Immature natural killer cell (primary cell): ENCODE results near the gene ARHGAP26. TPM values are rescaled to one million over a fixed set of nuclear protein-coding genes. Genes with fewer than 3 reads are reported as not detected.

Experiments
- DNase-seq, 3 donors: peaks; one replicate each; pipeline ENCODE4 v3.0.0; 2022; ENCODE audit warnings: mixed read lengths in 1 of 3
- H3K27ac Mint-ChIP-seq, 6 donors: one replicate each; pipeline ENCODE4 v1.8.0; 2020; ENCODE audit warnings: mixed read lengths in 6 of 6, mild to moderate bottlenecking in 5 of 6, inconsistent platforms in 4 of 6, moderate library complexity in 3 of 6
- H3K27me3 Mint-ChIP-seq, 3 donors: one replicate each; pipeline ENCODE4 v1.8.0; 2020 to 2021; ENCODE audit warnings: low read depth in 3 of 3, mild to moderate bottlenecking in 3 of 3, mixed read lengths in 3 of 3, moderate library complexity in 3 of 3, inconsistent platforms in 1 of 3
- H3K36me3 Mint-ChIP-seq, 3 donors: one replicate each; pipeline ENCODE4 v1.8.0; 2020; ENCODE audit warnings: mixed read lengths in 3 of 3, inconsistent platforms in 2 of 3, mild to moderate bottlenecking in 2 of 3
- H3K4me1 Mint-ChIP-seq, 2 donors: one replicate each; pipeline ENCODE4 v1.8.0; 2020; ENCODE audit warnings: inconsistent platforms in 2 of 2, mild to moderate bottlenecking in 2 of 2, mixed read lengths in 2 of 2, moderate library complexity in 1 of 2
- H3K4me3 Mint-ChIP-seq, 5 donors: one replicate each; pipeline ENCODE4 v1.8.0; 2020; ENCODE audit warnings: mild to moderate bottlenecking in 5 of 5, mixed read lengths in 5 of 5, inconsistent platforms in 3 of 5, moderate library complexity in 3 of 5
- H3K9me3 Mint-ChIP-seq, 6 donors: one replicate each; pipeline ENCODE4 v1.8.0; 2020; ENCODE audit warnings: mild to moderate bottlenecking in 6 of 6, mixed read lengths in 6 of 6, inconsistent platforms in 4 of 6, moderate library complexity in 3 of 6
- polyA plus RNA-seq, 3 donors: library from polyadenylated mRNA; unstranded; fragments of 300-500 nt; fragmentation: Illumina TruSeq; gene quantifications; one replicate each; pipeline ENCODE4 v1.2.3, GENCODE V29; 2021

Gene ARHGAP26
- polyA plus RNA-seq, 3 donors from 2014 or later: 14.5 to 43.7 (median 17.6) TPM

DNA sequence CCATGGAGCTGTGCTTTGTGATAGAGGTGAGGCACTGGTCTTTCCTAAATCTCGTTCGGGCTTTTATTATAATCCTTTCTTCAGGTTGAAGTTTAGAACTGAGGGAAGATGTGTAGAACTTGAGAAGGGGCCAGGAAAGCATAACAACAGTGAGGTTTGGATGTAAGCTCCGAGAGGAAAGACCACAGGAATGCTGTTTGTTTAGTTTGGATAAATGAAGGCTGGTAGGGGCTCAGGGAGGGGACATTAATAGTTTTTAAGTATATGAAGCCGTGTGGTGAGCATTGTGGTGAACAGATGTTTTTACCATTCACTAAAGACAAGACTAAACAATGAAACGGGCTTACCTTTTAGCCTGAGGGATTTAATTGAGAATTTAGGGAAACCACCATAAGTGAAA, 130.8 kb downstream of the ARHGAP26 start:
- peaks cover 0 to 3% (median 0%) of the 10 kb centered on the region in 3 donors for H3K27me3 Mint-ChIP-seq
- H3K9me3 Mint-ChIP-seq: no peaks in the 10 kb centered on the region
- H3K4me3 Mint-ChIP-seq: no peak overlapping the region
- no peak for DNase-seq
- H3K4me1 Mint-ChIP-seq: peaks cover 4 to 6% of the 10 kb centered on the region in 2 donors
- peaks cover 10 to 46% (median 23%) of the 10 kb centered on the region in 3 donors for H3K36me3 Mint-ChIP-seq
- H3K27ac Mint-ChIP-seq: no peak overlapping the region

DNA sequence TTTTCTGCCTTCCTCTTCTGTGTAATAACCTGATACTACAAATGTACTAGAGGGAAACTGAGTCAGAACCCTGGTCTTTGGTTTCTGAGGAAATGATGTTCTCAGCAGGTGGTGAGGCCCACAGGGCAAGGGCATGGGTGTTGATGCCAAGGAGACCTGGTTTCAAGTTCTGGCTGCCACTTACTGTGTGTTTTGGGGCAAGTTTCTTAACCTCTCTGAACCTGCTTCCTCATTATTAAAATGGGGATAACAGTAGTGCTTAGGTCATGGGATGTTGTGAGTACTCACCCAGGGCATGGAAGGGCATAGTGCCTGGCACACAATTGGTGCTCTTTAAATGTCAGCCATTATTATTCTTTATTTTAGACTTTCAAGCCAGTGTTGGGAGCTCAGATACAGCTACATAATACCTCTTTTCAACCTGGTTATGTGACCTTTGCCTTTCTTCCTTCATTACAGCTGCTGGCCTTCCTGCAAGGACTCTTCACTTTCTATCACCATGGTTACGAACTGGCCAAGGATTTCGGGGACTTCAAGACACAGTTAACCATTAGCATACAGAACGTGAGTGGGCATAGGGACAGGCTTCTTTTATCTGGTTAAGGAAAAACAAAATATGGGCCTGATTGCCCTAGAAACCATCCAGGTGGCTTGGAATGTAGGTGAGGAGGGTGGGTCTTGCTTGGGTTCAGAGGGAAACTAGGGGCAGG, 131.5 kb downstream of the ARHGAP26 start:
- Mint-ChIP-seq H3K4me1 (peaks cover 1 to 2% of the 10 kb centered on the region in 2 donors), H3K9me3 (no peaks in the 10 kb centered on the region), H3K27ac (peak overlapping the region in 3 of 6 donors; percentile 41 to 66 (median 42)), H3K4me3 (no peak overlapping the region), H3K27me3 (peaks cover 0 to 3% (median 0%) of the 10 kb centered on the region in 3 donors), H3K36me3 (peaks cover 13 to 46% (median 29%) of the 10 kb centered on the region in 3 donors)
- no peak for DNase-seq

DNA sequence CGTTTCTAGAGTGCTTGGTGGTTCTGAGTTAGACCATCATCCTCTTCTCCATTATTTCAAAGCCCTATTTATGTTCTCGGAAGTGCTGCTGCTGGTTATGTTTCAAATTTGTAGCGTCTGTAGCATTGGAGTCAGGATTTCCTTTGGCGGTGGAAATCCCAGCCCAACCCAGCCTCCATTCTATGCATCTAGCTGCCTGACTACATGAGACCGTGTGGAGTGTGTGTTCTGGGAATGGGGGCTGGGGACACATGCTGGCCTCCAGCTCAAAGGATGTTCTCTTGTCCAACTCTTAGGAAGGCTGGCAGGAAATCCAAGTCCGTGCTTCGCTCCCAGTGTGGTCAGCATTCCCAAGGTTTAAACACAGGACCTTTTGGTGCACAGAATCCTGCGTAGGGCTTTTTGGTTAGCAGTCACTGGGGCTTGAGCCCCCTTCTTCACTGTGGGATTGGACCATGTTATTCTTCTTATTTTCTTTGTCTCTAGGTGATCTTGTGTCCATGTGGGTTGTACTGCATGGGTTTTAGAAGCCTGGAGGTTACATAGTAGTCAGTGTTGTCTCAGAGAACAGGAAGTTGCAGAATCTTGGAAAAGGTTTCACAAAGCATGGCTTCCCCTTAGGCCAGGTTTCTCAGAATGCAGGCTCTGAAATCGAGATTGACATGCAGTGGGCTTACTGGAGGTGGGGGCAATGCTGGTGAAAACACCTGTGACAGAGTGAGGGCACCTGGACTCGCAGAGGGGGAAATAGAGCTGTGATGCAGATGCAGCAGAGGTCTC, 132.2 kb downstream of the ARHGAP26 start:
- H3K9me3 Mint-ChIP-seq: no peaks in the 10 kb centered on the region
- H3K4me1 Mint-ChIP-seq: peaks cover 2 to 4% of the 10 kb centered on the region in 2 donors
- no peak for DNase-seq
- H3K36me3 Mint-ChIP-seq: peaks cover 18 to 48% (median 35%) of the 10 kb centered on the region in 3 donors
- peak overlapping the region in 3 of 6 donors; percentile 44 to 66 (median 63) for H3K27ac Mint-ChIP-seq
- H3K27me3 Mint-ChIP-seq: peaks cover 0 to 3% (median 0%) of the 10 kb centered on the region in 3 donors
- H3K4me3 Mint-ChIP-seq: no peak overlapping the region

DNA sequence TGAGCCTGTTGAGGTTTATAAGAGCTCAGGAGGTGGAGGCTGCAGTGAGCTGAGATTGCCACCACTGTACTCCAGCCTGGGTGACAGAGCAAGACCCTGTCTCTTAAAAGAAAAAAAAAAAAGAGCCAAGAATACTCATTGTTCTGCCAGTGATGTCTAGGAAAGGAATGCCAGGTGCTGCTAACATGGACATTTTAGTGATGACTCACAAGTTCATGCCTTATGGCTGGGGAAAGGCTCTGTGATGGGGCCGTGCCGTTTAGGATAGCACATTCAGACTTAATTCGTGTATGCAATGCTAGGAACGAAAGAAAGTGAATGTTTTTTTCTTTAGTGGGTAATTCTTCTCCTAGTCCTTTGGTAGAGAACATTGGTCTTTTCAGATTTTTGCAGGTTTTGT, 134.2 kb downstream of the ARHGAP26 start:
- peaks cover 29 to 57% (median 34%) of the 10 kb centered on the region in 3 donors for H3K36me3 Mint-ChIP-seq
- no peaks in the 10 kb centered on the region for H3K9me3 Mint-ChIP-seq
- no peak overlapping the region for H3K4me3 Mint-ChIP-seq
- peaks cover 0 to 3% (median 0%) of the 10 kb centered on the region in 3 donors for H3K27me3 Mint-ChIP-seq
- no peak for DNase-seq
- peaks cover 0 to 5% of the 10 kb centered on the region in 2 donors for H3K4me1 Mint-ChIP-seq
- peak overlapping the region in 2 of 6 donors; percentile 8 to 37 for H3K27ac Mint-ChIP-seq

DNA sequence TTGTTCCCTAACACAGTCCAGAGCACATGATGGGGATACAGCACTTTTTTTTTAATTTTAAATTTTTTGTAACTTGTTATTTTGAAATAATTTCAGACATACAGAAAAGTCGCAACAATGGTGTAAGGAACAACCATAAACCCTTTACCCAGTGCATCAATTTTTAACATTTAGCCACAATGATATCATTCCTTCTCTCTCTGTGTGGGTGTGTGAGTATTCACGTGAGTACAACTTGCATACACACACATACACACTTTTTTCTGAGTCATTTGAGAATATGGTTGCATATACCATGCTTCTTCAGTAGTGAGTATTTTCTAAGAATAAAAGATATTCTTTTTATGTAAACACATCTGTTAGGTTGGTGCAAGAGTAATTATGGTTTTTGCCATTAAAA, 135.2 kb downstream of the ARHGAP26 start:
- H3K9me3 Mint-ChIP-seq: no peaks in the 10 kb centered on the region
- H3K4me1 Mint-ChIP-seq: peaks cover 0 to 5% of the 10 kb centered on the region in 2 donors
- DNase-seq: no peak
- H3K4me3 Mint-ChIP-seq: no peak overlapping the region
- peaks cover 0 to 3% (median 0%) of the 10 kb centered on the region in 3 donors for H3K27me3 Mint-ChIP-seq
- no peak overlapping the region for H3K27ac Mint-ChIP-seq
- peaks cover 26 to 61% (median 38%) of the 10 kb centered on the region in 3 donors for H3K36me3 Mint-ChIP-seq

DNA sequence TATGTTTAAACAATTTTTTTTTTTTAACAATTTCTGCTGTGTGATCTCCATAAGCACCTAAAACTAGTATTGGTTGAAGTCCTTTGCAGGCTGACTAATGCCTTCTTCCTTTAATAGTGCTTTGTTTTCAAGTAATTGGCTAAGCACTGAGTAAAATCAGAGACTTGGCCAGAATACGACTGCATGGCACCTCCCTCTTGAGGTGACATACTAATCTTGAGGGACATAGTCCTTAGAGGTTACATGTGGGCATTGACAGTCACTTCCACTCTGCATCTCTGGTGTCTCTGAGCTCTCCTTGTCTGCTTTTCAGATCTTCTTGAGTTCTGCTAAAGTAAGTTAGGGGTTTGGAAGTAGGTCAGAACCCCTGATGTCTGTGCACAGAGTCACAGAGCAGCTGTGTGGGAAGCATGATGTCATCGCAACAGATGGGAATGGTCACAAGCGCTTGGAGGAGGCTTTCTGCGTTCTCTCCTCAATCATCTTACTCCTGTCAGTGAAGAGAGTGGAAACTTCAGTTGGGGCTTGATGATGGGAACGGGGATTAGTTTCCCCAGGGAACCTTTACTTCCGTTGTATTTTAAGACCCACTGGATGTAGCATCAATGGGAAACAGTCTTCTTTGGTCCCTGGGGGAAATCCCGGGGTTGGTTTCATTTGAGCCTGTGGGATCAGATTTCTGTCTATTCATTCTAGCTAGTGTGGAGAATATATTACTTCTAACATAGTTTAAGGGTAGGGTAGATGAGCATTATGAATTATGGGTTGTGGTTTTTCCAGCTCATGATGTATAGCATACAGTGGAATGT, 136.9 kb downstream of the ARHGAP26 start:
- Mint-ChIP-seq H3K27me3 (no peaks in the 10 kb centered on the region), H3K9me3 (no peaks in the 10 kb centered on the region), H3K4me1 (peaks cover 4 to 5% of the 10 kb centered on the region in 2 donors), H3K4me3 (no peak overlapping the region), H3K36me3 (peaks cover 36 to 70% (median 40%) of the 10 kb centered on the region in 3 donors), H3K27ac (peak overlapping the region in 2 of 6 donors; percentile 38 to 74)
- DNase-seq: no peak

DNA sequence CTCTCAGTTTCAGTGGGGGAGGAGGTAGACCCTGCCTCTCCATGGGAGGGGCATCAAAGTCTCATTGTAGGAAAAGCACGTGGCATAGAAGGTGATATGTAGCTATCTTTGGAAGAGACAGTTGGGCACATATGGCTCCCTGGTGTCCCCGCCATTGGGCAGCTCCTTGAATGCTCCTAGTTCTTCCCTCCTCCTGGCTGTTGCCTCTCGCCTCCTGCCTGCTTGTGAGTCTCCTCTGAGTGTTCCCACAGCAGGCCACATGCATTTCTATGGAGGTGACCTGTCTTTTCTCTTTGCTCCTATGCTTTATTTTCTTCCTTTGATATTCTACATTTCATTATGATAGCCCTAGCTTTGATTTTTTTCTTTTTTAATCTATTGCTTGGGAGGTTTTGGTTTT, 138.5 kb downstream of the ARHGAP26 start:
- Mint-ChIP-seq H3K9me3 (no peaks in the 10 kb centered on the region), H3K27me3 (peaks cover 0 to 2% (median 0%) of the 10 kb centered on the region in 3 donors), H3K27ac (peak overlapping the region in 2 of 6 donors; percentile 11 to 77), H3K4me1 (peaks cover 12 to 18% of the 10 kb centered on the region in 2 donors), H3K36me3 (peaks cover 40 to 74% (median 49%) of the 10 kb centered on the region in 3 donors), H3K4me3 (no peak overlapping the region)
- DNase-seq: no peak

DNA sequence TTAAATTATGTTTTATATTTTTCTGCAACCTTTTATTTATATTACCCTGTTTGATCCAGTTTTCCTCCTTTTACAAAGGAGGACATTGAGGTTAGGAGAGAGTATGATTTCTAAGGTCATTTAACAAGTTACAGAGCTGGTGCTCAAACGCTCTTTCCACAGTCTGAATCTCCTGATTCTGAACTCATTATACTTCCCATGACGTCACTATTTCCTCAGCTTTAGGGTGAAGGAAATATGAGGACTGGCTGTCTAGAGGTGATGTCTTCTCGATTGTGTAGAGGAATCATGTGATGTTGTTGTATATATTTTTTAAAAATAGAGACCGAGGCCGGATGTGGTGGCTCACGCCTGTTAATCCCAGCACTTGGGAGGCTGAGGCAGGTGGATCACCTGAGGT, 140.0 kb downstream of the ARHGAP26 start:
- no peak for DNase-seq
- Mint-ChIP-seq H3K4me1 (peaks cover 20 to 23% of the 10 kb centered on the region in 2 donors), H3K27me3 (peaks cover 0 to 2% (median 0%) of the 10 kb centered on the region in 3 donors), H3K9me3 (no peaks in the 10 kb centered on the region), H3K4me3 (no peak overlapping the region), H3K36me3 (peaks cover 40 to 75% (median 43%) of the 10 kb centered on the region in 3 donors), H3K27ac (no peak overlapping the region)

DNA sequence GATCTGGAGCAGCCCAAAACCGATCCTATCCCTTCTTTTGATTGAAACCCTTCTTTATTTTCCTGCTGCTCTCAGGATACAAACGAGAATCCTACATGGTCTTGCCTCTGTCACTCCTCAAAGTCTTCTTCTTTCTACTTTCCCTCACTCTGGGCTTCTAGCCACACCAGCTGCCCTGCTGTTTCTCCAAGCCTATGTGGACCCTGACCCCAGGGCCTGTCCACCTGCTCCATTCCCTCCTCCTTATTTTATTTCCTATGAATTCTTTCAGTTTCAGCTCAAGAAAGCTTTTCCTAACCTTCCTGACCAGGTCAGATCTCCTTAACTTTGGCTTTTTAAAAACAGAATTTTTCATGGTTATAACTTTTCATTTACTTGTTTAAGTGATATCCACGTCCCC, 141.0 kb downstream of the ARHGAP26 start:
- no peak overlapping the region for H3K4me3 Mint-ChIP-seq
- peaks cover 0 to 4% (median 0%) of the 10 kb centered on the region in 3 donors for H3K27me3 Mint-ChIP-seq
- H3K36me3 Mint-ChIP-seq: peaks cover 37 to 77% (median 46%) of the 10 kb centered on the region in 3 donors
- no peak for DNase-seq
- peaks cover 20 to 25% of the 10 kb centered on the region in 2 donors for H3K4me1 Mint-ChIP-seq
- no peaks in the 10 kb centered on the region for H3K9me3 Mint-ChIP-seq
- H3K27ac Mint-ChIP-seq: peak overlapping the region in 5 of 6 donors; percentile 29 to 72 (median 48)

DNA sequence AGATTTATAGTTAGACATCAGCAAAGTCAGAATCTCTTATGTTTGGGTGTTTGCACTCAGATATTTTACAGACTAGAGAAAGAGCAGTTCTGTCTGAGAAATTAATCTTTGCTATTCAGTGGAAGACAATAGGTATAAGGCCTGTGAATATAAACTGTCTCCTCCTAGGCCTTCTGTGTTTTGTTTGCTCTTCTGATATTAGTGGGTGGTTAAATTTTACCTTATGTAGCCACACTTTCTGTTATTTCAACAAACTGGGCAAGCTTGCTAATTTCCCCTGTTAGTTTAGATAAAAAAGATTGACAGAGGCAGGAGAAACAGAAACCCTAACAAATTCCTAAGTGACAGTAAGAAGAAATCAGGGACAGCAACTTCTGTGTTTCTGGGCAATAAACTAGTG, 141.6 kb downstream of the ARHGAP26 start:
- Mint-ChIP-seq H3K36me3 (peaks cover 37 to 76% (median 42%) of the 10 kb centered on the region in 3 donors), H3K4me1 (peaks cover 20 to 25% of the 10 kb centered on the region in 2 donors), H3K27ac (peak overlapping the region in 3 of 6 donors; percentile 49 to 67 (median 64)), H3K4me3 (no peak overlapping the region), H3K9me3 (no peaks in the 10 kb centered on the region), H3K27me3 (peaks cover 0 to 4% (median 0%) of the 10 kb centered on the region in 3 donors)
- DNase-seq: no peak

DNA sequence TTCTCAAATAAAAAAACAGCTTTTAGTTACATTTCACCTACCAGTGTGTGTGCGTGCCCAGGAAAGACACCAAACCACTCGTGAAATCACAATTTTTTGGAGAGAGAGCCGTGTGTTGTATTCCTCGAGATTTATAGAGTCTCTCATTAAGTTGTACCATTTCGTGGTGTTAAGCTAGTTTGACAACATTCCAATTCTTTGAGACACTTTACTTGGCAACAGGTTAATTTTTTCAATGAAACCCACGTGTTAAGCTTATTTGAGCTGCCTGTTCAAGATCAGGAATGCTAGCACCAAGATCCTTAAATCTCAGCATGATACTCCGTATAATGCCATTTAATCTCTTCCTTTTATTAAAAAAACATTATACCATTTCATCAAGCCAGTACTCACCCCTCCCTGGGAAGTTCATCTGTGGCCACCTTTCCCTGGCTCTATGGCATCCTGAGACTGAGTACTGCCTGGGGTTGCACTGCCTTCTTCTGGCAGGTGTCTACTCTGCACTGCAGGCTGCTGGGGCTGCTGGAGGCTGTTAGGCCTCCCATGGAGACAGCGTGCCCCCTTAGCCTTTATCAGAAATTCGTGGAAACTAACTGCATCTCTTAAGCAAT, 143.7 kb downstream of the ARHGAP26 start:
- no peak for DNase-seq
- Mint-ChIP-seq H3K4me1 (peaks cover 15 to 25% of the 10 kb centered on the region in 2 donors), H3K36me3 (peaks cover 22 to 67% (median 34%) of the 10 kb centered on the region in 3 donors), H3K9me3 (no peaks in the 10 kb centered on the region), H3K27ac (peak overlapping the region; percentile 32 to 87 (median 72)), H3K27me3 (peaks cover 0 to 4% (median 0%) of the 10 kb centered on the region in 3 donors), H3K4me3 (no peak overlapping the region)

DNA sequence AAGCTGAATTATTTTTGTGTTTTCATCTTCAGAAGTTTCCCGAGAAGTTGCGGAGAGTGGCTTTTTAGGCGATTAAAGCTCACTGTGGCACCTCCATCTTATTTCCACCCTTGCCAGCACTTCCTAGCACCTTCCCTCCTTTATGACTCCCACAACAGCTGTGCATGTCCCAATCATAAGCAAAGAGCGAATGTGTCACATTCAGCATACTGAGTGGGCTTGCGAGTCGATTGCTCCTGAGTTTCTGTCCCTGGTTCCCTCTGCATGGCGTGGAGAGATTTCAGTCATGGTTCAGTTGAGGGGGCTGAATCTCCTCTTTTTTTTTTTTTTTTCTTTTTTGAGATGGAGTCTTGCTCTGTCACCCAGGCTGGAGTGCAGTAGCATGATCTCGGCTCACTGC, 144.9 kb downstream of the ARHGAP26 start:
- DNase-seq: no peak
- H3K27ac Mint-ChIP-seq: peak overlapping the region in 2 of 6 donors; percentile 53 to 55
- no peak overlapping the region for H3K4me3 Mint-ChIP-seq
- peaks cover 15 to 25% of the 10 kb centered on the region in 2 donors for H3K4me1 Mint-ChIP-seq
- H3K27me3 Mint-ChIP-seq: peaks cover 0 to 4% (median 0%) of the 10 kb centered on the region in 3 donors
- peaks cover 22 to 62% (median 26%) of the 10 kb centered on the region in 3 donors for H3K36me3 Mint-ChIP-seq
- no peaks in the 10 kb centered on the region for H3K9me3 Mint-ChIP-seq
